K562 (cell line): ENCODE data around the gene HOXB5. TPM values are rescaled to one million over a fixed set of nuclear protein-coding genes. Genes with fewer than 3 reads are reported as not detected.

Source experiments
- ATAC-seq: fragments of 200-7000 bp; cut with Tn5 transposase; 3 replicates; pipeline ENCODE4 v1.9.1; 2020; ENCODE audit warnings: moderate library complexity
- BruUV-seq: library from RNA; stranded (reverse); fragments of 400-500 nt; replicated peaks from 2 replicates; lab custom pipeline; 2021; lab: Mats Ljungman, UMichigan
- CTCF ChIA-PET: fragments of 300-600 bp; formaldehyde crosslinking; extraction: SDS; loops from one replicate; lab custom pipeline; 2021; ENCODE audit warnings: low intra/inter-chr PET ratio; lab: Yijun Ruan, JAX
- POLR2A ChIA-PET: fragments of 300-600, 350-650 bp; sonication (Branson Sonifier 250); formaldehyde crosslinking; extraction: SDS; loops from one replicate; lab custom pipeline; 2021; ENCODE audit warnings: antibody characterized with exemption, inconsistent platforms; lab: Yijun Ruan, JAX
- DNase-seq, 4 experiments: peaks; one replicate each; pipeline versions ENCODE4 v3.0.0 to v3.0.0-alpha.2; 2011 to 2018; ENCODE audit warnings: low spot score in 3 of 4, mixed read lengths in 3 of 4; ENCODE audit errors: extremely low read depth in 1 of 4
- FAIRE-seq: peaks from 2 replicates; lab custom pipeline; 2011; peaks lifted over from hg19 to GRCh38; lab: Jason Lieb, UNC
- H2AFZ ChIP-seq: 2 replicates; pipeline ENCODE4 v1.6.0; 2011; ENCODE audit warnings: low read depth, low read length, control low read depth, inconsistent platforms
- H3K27ac ChIP-seq: fragments of 200-600 bp; 3 replicates; pipeline ENCODE4 v1.8.0; 2011; ENCODE audit warnings: low read depth, mild to moderate bottlenecking, control low read depth, inconsistent platforms, low read length, moderate library complexity, mixed read lengths; ENCODE audit errors: extremely low read depth
- H3K27me3 ChIP-seq, 2 experiments: fragments of 300-600 bp in 1 of 2; 2 replicates in 1 of 2; 3 replicates in 1 of 2; pipeline versions ENCODE4 v1.6.0 to v1.8.0; 2011; ENCODE audit warnings: inconsistent platforms in 2 of 2, low read length in 2 of 2, mild to moderate bottlenecking in 1 of 2, mixed read lengths in 1 of 2, moderate library complexity in 1 of 2; ENCODE audit not compliant: control insufficient read depth in 2 of 2, insufficient read depth in 2 of 2
- H3K36me3 ChIP-seq: fragments of 300-600 bp; 3 replicates; pipeline ENCODE4 v1.8.0; 2011; ENCODE audit warnings: mild to moderate bottlenecking, low read length, inconsistent platforms; ENCODE audit not compliant: control insufficient read depth, insufficient read depth
- H3K4me1 ChIP-seq, 2 experiments: fragments of 200-600 bp in 1 of 2; replicated peaks in 1 of 2; 2 replicates in 1 of 2; 3 replicates in 1 of 2; pipeline versions ENCODE4 v1.5.1 to v1.8.0; 2011; ENCODE audit warnings: inconsistent platforms in 2 of 2, low read length in 2 of 2, mild to moderate bottlenecking in 1 of 2, mixed read lengths in 1 of 2, moderate library complexity in 1 of 2; ENCODE audit not compliant: control insufficient read depth in 2 of 2, insufficient read depth in 2 of 2
- H3K4me2 ChIP-seq: 2 replicates; pipeline ENCODE4 v1.6.1; 2011; ENCODE audit warnings: low read length, control low read depth, inconsistent platforms, mixed read lengths; ENCODE audit not compliant: insufficient read depth
- H3K4me3 ChIP-seq: fragments of 200-600 bp; sonication (generic), shearing (Covaris generic); 2 replicates; pipeline ENCODE4 v1.5.1; 2016; ENCODE audit warnings: control low read depth, inconsistent platforms
- H3K79me2 ChIP-seq: fragments of 200-600 bp; 3 replicates; pipeline ENCODE4 v1.8.0; 2011; ENCODE audit warnings: low read length, inconsistent platforms; ENCODE audit not compliant: control insufficient read depth, insufficient read depth
- H3K9ac ChIP-seq, 2 experiments: 2 replicates each; pipeline versions ENCODE4 v1.6.0 to v1.6.1; 2011; ENCODE audit warnings: low read depth in 2 of 2, low read length in 2 of 2, control low read depth in 1 of 2, inconsistent platforms in 1 of 2, mild to moderate bottlenecking in 1 of 2, mixed read lengths in 1 of 2; ENCODE audit not compliant: insufficient read depth in 1 of 2
- H3K9me1 ChIP-seq: one replicate; pipeline ENCODE4 v1.6.0; 2011; ENCODE audit warnings: inconsistent platforms, mild to moderate bottlenecking, low read length, moderate library complexity; ENCODE audit not compliant: control insufficient read depth, insufficient read depth
- H3K9me3 ChIP-seq: replicated peaks from 2 replicates; pipeline ENCODE4 v1.5.1; 2011; ENCODE audit warnings: low read depth, low read length, inconsistent platforms; ENCODE audit not compliant: control insufficient read depth, insufficient read depth
- H4K20me1 ChIP-seq: replicated peaks from 2 replicates; pipeline ENCODE4 v1.6.1; 2011; ENCODE audit warnings: low read length, inconsistent platforms, mixed read lengths; ENCODE audit not compliant: control insufficient read depth, insufficient read depth
- KDM4B ChIP-seq, 2 experiments: fragments of 450-650 bp in 1 of 2; sonication (generic) in 1 of 2; IDR thresholded peaks; 2 replicates each; pipeline ENCODE4 v1.6.1; 2016 to 2017; ENCODE audit warnings: borderline replicate concordance in 2 of 2, antibody characterized with exemption in 1 of 2, low read depth in 1 of 2, mild to moderate bottlenecking in 1 of 2
- KLF6 ChIP-seq: fragments of 250-450 bp; sonication (Bioruptor Pico); IDR thresholded peaks from 2 replicates; pipeline ENCODE4 v1.4.0; 2020; ENCODE audit warnings: mild to moderate bottlenecking, moderate library complexity, borderline replicate concordance
- LEF1 ChIP-seq: fragments of 450-650 bp; IDR thresholded peaks from 2 replicates; pipeline ENCODE4 v1.6.1; 2016; ENCODE audit warnings: mild to moderate bottlenecking
- NFXL1 ChIP-seq: fragments of 450-650 bp; formaldehyde crosslinking; IDR thresholded peaks from 2 replicates; pipeline ENCODE4 v1.4.0; 2021; ENCODE audit warnings: mild to moderate bottlenecking
- NFYB ChIP-seq: IDR thresholded peaks from 2 replicates; pipeline ENCODE4 v1.6.1; 2011; ENCODE audit warnings: mild to moderate bottlenecking, moderate library complexity; ENCODE audit not compliant: insufficient read length; ENCODE audit errors: extremely low read depth
- STAT5A ChIP-seq: IDR thresholded peaks from 2 replicates; pipeline ENCODE4 v1.6.1; 2012; ENCODE audit warnings: low read length, inconsistent platforms, borderline replicate concordance
- ZC3H8 ChIP-seq: fragments of 450-650 bp; IDR thresholded peaks from 2 replicates; pipeline ENCODE4 v1.6.1; 2017
- ZNF518B ChIP-seq: fragments of 250-450 bp; sonication (Bioruptor Pico); IDR thresholded peaks from 2 replicates; pipeline ENCODE4 v1.5.0; 2021; ENCODE audit warnings: mild to moderate bottlenecking, moderate library complexity
- WGBS: fragments of 100-300 bp; shearing (Covaris generic); methylation state at CpG from one replicate; pipeline ENCODE4 v1.1.6; 2016; ENCODE audit warnings: low coverage, mixed read lengths; ENCODE audit not compliant: insufficient coverage; ENCODE audit errors: missing lambda C conversion rate; 5-methylcytosine and 5-hydroxymethylcytosine counted together
- in situ Hi-C: fragments of 300-500 bp; cut with MboI; formaldehyde crosslinking; loops from 4 replicates; pipeline ENCODE4 v1.15.0; 2018; ENCODE audit warnings: inconsistent platforms, mixed read lengths
- intact Hi-C: fragments of 100-400 bp; cut with micrococcal nuclease; formaldehyde crosslinking; loops from 2 replicates; pipeline ENCODE4 v1.14.2; 2022
- polyA plus RNA-seq, 8 experiments: library from polyadenylated mRNA; depleted of rRNA in 4 of 8; stranded (reverse) in 5 of 8; unstranded in 3 of 8; fragments of >200 nt; fragmentation: Nextera tagmentation in 2 of 8; fragmentation: Illumina TruSeq in 1 of 8; extraction: Ambion mirVana in 2 of 8; extraction: Trizol in 1 of 8; gene quantifications; 2 replicates each; pipeline versions ENCODE4 v1.2.1 to v1.2.3, GENCODE V29; 2011 to 2014; ENCODE audit warnings: inconsistent platforms in 1 of 8, missing spikeins in 1 of 8
- total RNA-seq, 7 experiments: library from RNA; depleted of rRNA in 6 of 7; stranded (reverse); fragments of >200 nt in 6 of 7; fragmentation: Illumina TruSeq in 2 of 7; extraction: Trizol in 2 of 7; gene quantifications; 2 replicates each; pipeline versions ENCODE4 v1.2.1 to v1.2.3, GENCODE V29; 2011 to 2021; ENCODE audit warnings: low replicate concordance in 1 of 7

HOXB5 gene
- total and polyA plus RNA-seq, 9 of the 15 experiments (the other 6 are each of a cell fraction or from before 2014, with no cell fraction given): 0.24 to 2.7 (median 0.65) TPM

DNA sequence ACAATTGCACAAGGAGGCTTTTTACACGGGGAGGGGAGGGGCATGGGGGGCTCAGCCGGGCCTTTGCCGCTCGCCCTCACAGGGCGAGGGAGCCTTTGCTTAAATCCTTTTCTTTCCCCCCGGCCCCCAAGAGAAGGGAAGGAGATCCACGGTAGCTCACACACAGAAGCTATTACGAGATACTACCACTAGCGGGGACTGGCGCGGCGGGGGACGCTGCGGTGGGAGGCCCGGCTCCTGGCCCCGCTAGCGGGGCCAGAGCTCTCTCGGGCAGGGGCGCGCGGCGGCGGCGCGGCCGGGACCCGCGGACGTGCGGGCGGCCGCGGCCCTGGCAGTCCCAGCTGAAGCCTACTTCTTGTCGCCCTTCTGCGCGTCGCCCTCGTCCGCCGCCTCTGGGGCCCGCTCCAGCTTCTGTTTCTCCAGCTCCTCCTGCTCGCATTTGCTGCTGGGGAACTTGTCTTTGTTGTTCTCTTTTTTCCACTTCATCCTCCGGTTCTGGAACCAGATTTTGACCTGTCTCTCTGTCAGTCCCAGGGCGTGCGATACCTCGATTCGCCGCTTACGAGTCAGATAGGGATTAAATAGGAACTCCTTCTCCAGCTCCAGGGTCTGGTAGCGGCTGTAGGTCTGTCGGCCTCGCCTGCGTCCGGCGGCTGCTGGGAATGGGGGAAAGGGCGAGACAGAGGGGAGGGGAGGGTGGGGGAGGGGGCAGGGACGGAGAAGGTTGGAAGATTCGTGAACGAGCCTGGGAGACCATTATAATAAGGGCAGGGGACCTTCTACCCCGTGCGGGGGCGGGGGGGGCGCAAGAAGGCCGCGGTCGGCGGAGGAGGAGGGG is 19.5 kb upstream of the HOXB5 start:
- H3K4me3 ChIP-seq: no peak overlapping the region
- no peak overlapping the region for H3K9ac ChIP-seq
- H2AFZ ChIP-seq: no peak overlapping the region
- ATAC-seq: no peak
- H3K9me3 ChIP-seq: no peaks in the 10 kb centered on the region
- FAIRE-seq: no peak
- no peaks in the 10 kb centered on the region for H4K20me1 ChIP-seq
- no peak overlapping the region for H3K4me2 ChIP-seq
- peaks cover 38% of the 10 kb centered on the region for H3K79me2 ChIP-seq
- no peak overlapping the region for H3K27ac ChIP-seq
- 95% methylated on average over 26 of the region's 67 CpGs for WGBS
- TF ChIP-seq NFYB (no peak), ZNF518B (CRISPR knock-in tag) (no peak), KLF6 (CRISPR knock-in tag) (no peak), NFXL1 (CRISPR knock-in tag) (no peak), ZC3H8 (no peak), STAT5A (no peak), LEF1 (no peak), KDM4B (IDR thresholded peaks at IDR 0.05; ENCODE audit: borderline replicate concordance in 2 of 2, low read depth in 1 of 2) (no peak)
- no peaks in the 10 kb centered on the region for H3K27me3 ChIP-seq
- peaks cover 21 to 49% of the 10 kb centered on the region in 2 experiments for H3K4me1 ChIP-seq
- peaks cover 8% of the 10 kb centered on the region; the same call in 1 of the 3 replicates for H3K36me3 ChIP-seq
- BruUV-seq: no TSS peak
- in situ Hi-C loops (no loop called here), intact Hi-C loops (no loop called here)
- POLR2A ChIA-PET: no interaction called here
- no peaks in the 10 kb centered on the region for H3K9me1 ChIP-seq
- CTCF ChIA-PET: interaction anchor here (0.6 kb wide), 1 partner anchor 600 kb away, joined by 3 read pairs; no protein-coding TSS in a partner anchor
- no peak for DNase-seq
